NCI-H2196 (cell line): ENCODE measurements around the gene ARFRP1.
A peak's percentile ranks its signal among the peaks of the same experiment; 100 is the strongest.
"Not testable (repeated sequence)": the region's sequence is repeated elsewhere in the genome, so short reads cannot be mapped to it uniquely, and the experiment has no call there.

Source experiments
- DNase-seq: peaks from one replicate; lab custom pipeline; 2025; ENCODE audit not compliant: unreplicated experiment; lab: John Stamatoyannopoulos, UW

Gene ARFRP1

GRCh38 chr20:63657937-63658748 is 49.6 kb downstream of the ARFRP1 start, which contains the start of gene RTEL1:
TSS of gene RTEL1 (plus strand) at chr20:63658312. CDS start at chr20:63659403, 1,091 bp downstream.
- peak; percentile 91 for DNase-seq

- DNase-seq: no peak
These were observed 50.4 kb downstream of the ARFRP1 start for GRCh38 chr20:63657260-63657936.

GRCh38 chr20:63656451-63656850 is 51.3 kb downstream of the ARFRP1 start:
- DNase-seq: no peak

- DNase-seq: peak; percentile 17
These were observed 52.5 kb downstream of the ARFRP1 start for GRCh38 chr20:63655249-63655648.

- DNase-seq: no peak
These were observed 53.7 kb downstream of the ARFRP1 start for GRCh38 chr20:63653974-63654668.

GRCh38 chr20:63653041-63653973 is 54.5 kb downstream of the ARFRP1 start, which contains the start of gene STMN3:
TSS of gene STMN3 (minus strand) at chr20:63653424. CDS start at chr20:63653345, 79 bp downstream.
- DNase-seq: peak; percentile 85

GRCh38 chr20:63652192-63652980 is 55.4 kb downstream of the ARFRP1 start:
- DNase-seq: peak; percentile 34

- peak; percentile 52 for DNase-seq
These were observed 55.9 kb downstream of the ARFRP1 start for GRCh38 chr20:63651942-63652191.

GRCh38 chr20:63650486-63650885 is 57.3 kb downstream of the ARFRP1 start:
- DNase-seq: not testable (repeated sequence)

GRCh38 chr20:63648895-63649589 is 58.7 kb downstream of the ARFRP1 start:
- DNase-seq: no peak
